ENCODE measurements around the gene KBTBD2. TPM values are rescaled to one million over a fixed set of nuclear protein-coding genes. Genes with fewer than 3 reads are reported as not detected.
"Not testable (repeated sequence)": the region's sequence is repeated elsewhere in the genome, so short reads cannot be mapped to it uniquely, and the experiment has no call there.

Gene KBTBD2
- total RNA-seq, 6 experiments from 2014 or later: 20.8 to 24.5 (median 22.0) TPM

DNA sequence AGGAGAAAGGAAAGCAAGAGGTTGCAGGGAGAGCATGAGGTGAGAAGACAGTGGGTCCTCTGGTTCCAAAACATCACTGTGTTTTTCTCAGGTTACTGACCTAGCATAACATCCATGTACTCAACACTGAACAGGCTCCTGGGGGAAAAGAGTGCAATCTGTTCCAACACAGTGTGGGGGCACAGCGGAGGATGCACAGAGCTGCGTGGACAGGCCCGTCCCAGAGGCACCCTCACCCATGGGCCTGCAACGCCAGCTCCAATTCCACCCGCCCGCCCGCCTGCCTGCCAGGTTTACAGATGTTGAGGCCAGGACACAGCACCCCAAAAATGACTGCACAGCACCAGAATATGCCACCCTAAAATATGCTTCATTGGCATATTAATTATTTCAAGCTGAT lies 38.8 kb upstream of the KBTBD2 start:
- peaks cover 2% of the 10 kb centered on the region for H3K4me1 Mint-ChIP-seq (ENCODE audit: low read depth)
- peaks cover 25% of the 10 kb centered on the region for H3K36me3 Mint-ChIP-seq (ENCODE audit: low read depth)
- H3K27ac Mint-ChIP-seq: no peak overlapping the region
- TF ChIP-seq, protein P1, sequence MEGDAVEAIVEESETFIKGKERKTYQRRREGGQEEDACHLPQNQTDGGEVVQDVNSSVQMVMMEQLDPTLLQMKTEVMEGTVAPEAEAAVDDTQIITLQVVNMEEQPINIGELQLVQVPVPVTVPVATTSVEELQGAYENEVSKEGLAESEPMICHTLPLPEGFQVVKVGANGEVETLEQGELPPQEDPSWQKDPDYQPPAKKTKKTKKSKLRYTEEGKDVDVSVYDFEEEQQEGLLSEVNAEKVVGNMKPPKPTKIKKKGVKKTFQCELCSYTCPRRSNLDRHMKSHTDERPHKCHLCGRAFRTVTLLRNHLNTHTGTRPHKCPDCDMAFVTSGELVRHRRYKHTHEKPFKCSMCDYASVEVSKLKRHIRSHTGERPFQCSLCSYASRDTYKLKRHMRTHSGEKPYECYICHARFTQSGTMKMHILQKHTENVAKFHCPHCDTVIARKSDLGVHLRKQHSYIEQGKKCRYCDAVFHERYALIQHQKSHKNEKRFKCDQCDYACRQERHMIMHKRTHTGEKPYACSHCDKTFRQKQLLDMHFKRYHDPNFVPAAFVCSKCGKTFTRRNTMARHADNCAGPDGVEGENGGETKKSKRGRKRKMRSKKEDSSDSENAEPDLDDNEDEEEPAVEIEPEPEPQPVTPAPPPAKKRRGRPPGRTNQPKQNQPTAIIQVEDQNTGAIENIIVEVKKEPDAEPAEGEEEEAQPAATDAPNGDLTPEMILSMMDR (IDR thresholded peaks at IDR 0.05): no peak
- no peaks in the 10 kb centered on the region; the same call in 1 of the 2 replicates for H3K27me3 Mint-ChIP-seq (ENCODE audit: insufficient read depth)
- no peak overlapping the region for H3K4me3 Mint-ChIP-seq
- DNase-seq: no peak
- H3K9me3 Mint-ChIP-seq: no peaks in the 10 kb centered on the region

DNA sequence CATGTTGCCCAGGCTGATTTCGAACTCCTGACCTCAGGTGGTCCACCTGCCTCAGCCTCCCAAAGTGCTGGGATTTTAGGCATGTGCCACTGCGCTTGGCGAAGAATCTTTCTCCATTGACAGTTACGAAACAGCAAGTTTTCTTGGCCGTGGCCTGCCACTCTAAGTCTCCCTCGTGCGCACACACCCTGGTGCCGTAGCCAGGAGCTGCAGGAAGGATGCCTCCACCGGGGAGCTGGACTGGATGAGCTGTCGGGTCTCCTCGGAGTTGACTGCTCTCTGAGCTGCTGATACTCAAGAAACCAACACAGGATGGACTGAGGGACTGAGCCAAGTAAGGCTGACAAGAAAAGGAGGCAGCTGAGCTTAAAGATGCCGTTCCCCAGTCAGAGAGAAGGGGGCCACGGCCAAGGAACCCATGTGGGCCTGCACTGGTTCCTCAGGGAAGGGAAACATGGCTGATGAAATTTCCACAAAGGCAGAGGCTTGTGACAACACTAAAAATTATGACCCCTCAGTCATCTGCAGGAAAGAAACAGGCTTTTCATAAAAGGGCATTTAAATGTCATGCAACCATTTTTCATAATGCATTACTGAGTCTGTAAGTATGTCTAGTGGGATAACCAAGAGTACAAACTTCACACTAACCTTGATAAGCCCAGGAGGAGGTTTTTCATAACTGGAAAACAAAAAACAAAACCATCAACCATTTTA lies 38.0 kb upstream of the KBTBD2 start:
- Mint-ChIP-seq H3K27ac (no peak overlapping the region), H3K4me3 (no peak overlapping the region), H3K36me3 (ENCODE audit: low read depth) (peaks cover 25% of the 10 kb centered on the region), H3K27me3 (ENCODE audit: insufficient read depth) (no peaks in the 10 kb centered on the region; the same call in 1 of the 2 replicates), H3K4me1 (ENCODE audit: low read depth) (no peaks in the 10 kb centered on the region), H3K9me3 (no peaks in the 10 kb centered on the region)
- TF ChIP-seq, protein P1 (IDR thresholded peaks at IDR 0.05): no peak
- DNase-seq: no peak

DNA sequence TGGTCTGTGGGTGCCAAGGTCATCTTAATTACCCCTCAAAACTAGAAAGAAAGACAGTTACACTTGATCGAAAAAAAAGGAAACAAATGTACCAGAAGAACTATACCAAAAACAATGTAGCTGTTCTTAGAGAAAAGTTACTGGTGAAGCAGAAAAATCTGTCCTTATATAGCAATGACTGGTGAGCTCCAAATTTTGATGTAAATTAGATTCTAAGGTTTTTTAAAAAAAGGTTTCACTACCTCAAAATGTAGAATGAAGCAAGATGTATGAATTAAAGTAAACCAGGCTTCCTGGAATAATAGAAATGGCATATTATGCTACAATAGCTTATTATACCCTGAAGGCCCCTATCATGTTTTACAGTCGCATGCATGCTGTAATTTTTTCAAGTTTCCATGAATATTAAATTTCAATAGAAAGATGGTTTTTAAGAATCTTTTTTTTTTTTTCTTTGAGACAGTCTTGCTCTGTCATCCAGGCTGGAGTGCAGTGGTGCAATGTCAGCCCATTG lies 37.3 kb upstream of the KBTBD2 start:
- H3K9me3 Mint-ChIP-seq: no peaks in the 10 kb centered on the region
- H3K4me3 Mint-ChIP-seq: no peak overlapping the region
- TF ChIP-seq, protein P1 (IDR thresholded peaks at IDR 0.05): no peak
- DNase-seq: no peak
- H3K36me3 Mint-ChIP-seq (ENCODE audit: low read depth): peaks cover 27% of the 10 kb centered on the region
- no peaks in the 10 kb centered on the region; the same call in 1 of the 2 replicates for H3K27me3 Mint-ChIP-seq (ENCODE audit: insufficient read depth)
- no peak overlapping the region for H3K27ac Mint-ChIP-seq
- H3K4me1 Mint-ChIP-seq (ENCODE audit: low read depth): no peaks in the 10 kb centered on the region

DNA sequence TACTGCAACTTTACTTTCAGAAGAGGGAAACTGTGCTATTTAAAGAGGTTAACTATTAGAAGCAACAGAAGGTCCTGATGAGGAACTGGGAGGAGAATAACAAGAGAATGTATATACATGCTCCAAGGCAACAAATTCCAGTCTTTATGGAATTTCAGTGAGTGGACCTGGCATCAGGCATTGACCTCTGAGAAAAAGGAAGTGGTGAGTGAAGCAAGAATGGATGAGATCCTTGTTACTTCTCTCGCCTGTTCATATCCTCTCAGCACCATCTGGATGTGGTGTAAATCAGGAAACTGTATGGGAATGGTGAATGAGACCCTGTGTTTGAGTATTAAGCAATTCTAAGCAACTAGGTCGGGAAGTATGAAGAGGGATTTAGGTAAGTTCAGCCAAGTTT lies 30.3 kb upstream of the KBTBD2 start:
- Mint-ChIP-seq H3K36me3 (ENCODE audit: low read depth) (peaks cover 24% of the 10 kb centered on the region), H3K4me3 (no peak overlapping the region), H3K4me1 (ENCODE audit: low read depth) (peaks cover 16% of the 10 kb centered on the region), H3K27me3 (ENCODE audit: insufficient read depth) (no peaks in the 10 kb centered on the region), H3K9me3 (no peaks in the 10 kb centered on the region), H3K27ac (peak overlapping the region; percentile 32)
- DNase-seq: peak; percentile 35
- TF ChIP-seq, protein P1 (IDR thresholded peaks at IDR 0.05): no peak

DNA sequence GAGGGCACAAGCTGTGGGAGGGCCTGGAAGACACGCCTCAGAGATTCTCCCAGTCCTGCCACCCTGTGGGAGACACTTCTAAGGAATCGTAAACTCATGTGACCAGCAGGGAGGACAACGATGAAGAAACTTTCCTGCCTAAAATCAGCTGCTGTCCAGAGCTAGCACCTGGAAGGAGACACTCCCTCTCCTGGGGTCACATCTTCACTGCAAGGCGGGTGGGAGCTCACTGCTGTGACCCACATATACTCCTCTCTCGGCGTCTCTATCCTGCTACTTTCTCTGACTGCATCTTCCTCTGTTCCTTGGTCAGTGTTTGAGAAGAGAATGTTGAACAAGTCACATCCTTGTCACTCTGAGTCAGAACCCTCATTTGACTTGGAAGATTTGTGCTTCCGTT lies 25.4 kb upstream of the KBTBD2 start:
- Mint-ChIP-seq H3K4me1 (ENCODE audit: low read depth) (peaks cover 13% of the 10 kb centered on the region), H3K36me3 (ENCODE audit: low read depth) (peaks cover 34% of the 10 kb centered on the region)
- not testable (repeated sequence) for H3K4me3 Mint-ChIP-seq; H3K27me3 Mint-ChIP-seq (ENCODE audit: insufficient read depth); H3K9me3 Mint-ChIP-seq; H3K27ac Mint-ChIP-seq; DNase-seq

DNA sequence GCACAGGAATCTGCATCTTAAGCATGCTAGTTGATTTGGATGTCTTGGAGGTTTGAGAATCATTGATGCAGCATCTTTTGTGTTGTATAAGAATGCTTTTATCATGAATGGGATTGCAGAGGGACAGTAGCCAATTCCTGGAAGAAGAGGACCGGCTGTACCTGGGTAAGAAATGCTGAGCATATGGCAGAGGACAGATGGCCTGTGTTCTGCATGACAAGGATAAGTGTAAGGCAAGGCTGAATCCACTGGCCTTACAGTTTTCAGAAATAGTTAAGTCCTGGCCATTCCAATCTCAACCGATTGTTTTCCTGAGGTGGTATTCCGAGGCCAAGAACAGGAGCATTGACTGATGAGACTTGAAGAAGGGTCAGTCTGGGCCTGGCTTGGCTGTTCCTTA lies 24.4 kb upstream of the KBTBD2 start:
- H3K27ac Mint-ChIP-seq: no peak overlapping the region
- 0 out of 2 replicates have a peak, but pooled peaks cover 3% of the 10 kb centered on the region for H3K27me3 Mint-ChIP-seq (ENCODE audit: insufficient read depth)
- TF ChIP-seq, protein P1 (IDR thresholded peaks at IDR 0.05): no peak
- no peak overlapping the region for H3K4me3 Mint-ChIP-seq
- no peak for DNase-seq
- H3K9me3 Mint-ChIP-seq: no peaks in the 10 kb centered on the region
- peaks cover 28% of the 10 kb centered on the region for H3K36me3 Mint-ChIP-seq (ENCODE audit: low read depth)
- peaks cover 8% of the 10 kb centered on the region; the same call in 1 of the 2 replicates for H3K4me1 Mint-ChIP-seq (ENCODE audit: low read depth)
